Trophoblast cell (in vitro differentiated cells and primary cell): ENCODE results near the gene SMARCD3.

ENCODE experiments used
- DNase-seq, 2 donors: peaks; one replicate each; pipeline ENCODE4 v3.0.0-alpha.2; 2016
- H2AFZ ChIP-seq: 2 replicates; pipeline ENCODE4 v1.6.1; 2013; ENCODE audit warnings: low read length, moderate library complexity, mild to moderate bottlenecking; ENCODE audit not compliant: insufficient read depth, poor library complexity
- H2AK5ac ChIP-seq: 2 replicates; pipeline ENCODE4 v1.6.1; 2013; ENCODE audit warnings: mild to moderate bottlenecking, low read length
- H2BK120ac ChIP-seq: 2 replicates; pipeline ENCODE4 v1.6.1; 2013; ENCODE audit warnings: low read length, mild to moderate bottlenecking, moderate library complexity; ENCODE audit not compliant: insufficient read depth, poor library complexity
- H2BK12ac ChIP-seq: 2 replicates; pipeline ENCODE4 v1.6.1; 2013; ENCODE audit warnings: mild to moderate bottlenecking, low read length, moderate library complexity
- H2BK5ac ChIP-seq: 2 replicates; pipeline ENCODE4 v1.6.1; 2013; ENCODE audit warnings: low read length, low read depth, moderate library complexity, mild to moderate bottlenecking; ENCODE audit not compliant: poor library complexity
- H3K14ac ChIP-seq: 2 replicates; pipeline ENCODE4 v1.6.1; 2013; ENCODE audit warnings: mild to moderate bottlenecking, low read length
- H3K18ac ChIP-seq: 2 replicates; pipeline ENCODE4 v1.6.1; 2013; ENCODE audit warnings: mild to moderate bottlenecking, low read length
- H3K23ac ChIP-seq: 2 replicates; pipeline ENCODE4 v1.6.1; 2013; ENCODE audit warnings: low read length
- H3K27ac ChIP-seq: 2 replicates; pipeline ENCODE4 v1.5.1; 2013; ENCODE audit warnings: low read depth, mild to moderate bottlenecking, inconsistent platforms, low read length, moderate library complexity
- H3K27me3 ChIP-seq: 2 replicates; pipeline ENCODE4 v1.6.1; 2013; ENCODE audit warnings: inconsistent platforms, mild to moderate bottlenecking, low read length, moderate library complexity; ENCODE audit not compliant: insufficient read depth
- H3K36me3 ChIP-seq, 2 experiments: 1 replicate in 1 of 2; 2 replicates in 1 of 2; pipeline ENCODE4 v1.6.1; 2013; ENCODE audit warnings: low read length in 2 of 2, mild to moderate bottlenecking in 2 of 2, moderate library complexity in 1 of 2; ENCODE audit not compliant: insufficient read depth in 2 of 2, control insufficient read depth in 1 of 2
- H3K4ac ChIP-seq: 2 replicates; pipeline ENCODE4 v1.6.1; 2013; ENCODE audit warnings: low read depth, mild to moderate bottlenecking, low read length, moderate library complexity
- H3K4me1 ChIP-seq, 2 experiments: 1 replicate in 1 of 2; 2 replicates in 1 of 2; pipeline ENCODE4 v1.6.1; 2013; ENCODE audit warnings: low read length in 2 of 2, mild to moderate bottlenecking in 2 of 2, moderate library complexity in 1 of 2; ENCODE audit not compliant: insufficient read depth in 2 of 2, control insufficient read depth in 1 of 2
- H3K4me2 ChIP-seq: 2 replicates; pipeline ENCODE4 v1.6.1; 2013; ENCODE audit warnings: inconsistent platforms, mild to moderate bottlenecking, low read length, moderate library complexity
- H3K4me3 ChIP-seq: 2 replicates; pipeline ENCODE4 v1.5.1; 2013; ENCODE audit warnings: mild to moderate bottlenecking, low read depth, low read length, inconsistent platforms
- H3K79me1 ChIP-seq: one replicate; pipeline ENCODE4 v1.6.1; 2013; ENCODE audit warnings: low read length
- H3K79me2 ChIP-seq: 2 replicates; pipeline ENCODE4 v1.6.1; 2013; ENCODE audit warnings: low read length, mild to moderate bottlenecking; ENCODE audit not compliant: control insufficient read depth, insufficient read depth, poor library complexity
- H3K9ac ChIP-seq: 2 replicates; pipeline ENCODE4 v1.6.1; 2013; ENCODE audit warnings: mild to moderate bottlenecking, low read length
- H3K9me3 ChIP-seq: 2 replicates; pipeline ENCODE4 v1.6.1; 2013; ENCODE audit warnings: low read depth, mild to moderate bottlenecking, control low read depth, inconsistent platforms, low read length; ENCODE audit not compliant: insufficient read depth
- H4K12ac ChIP-seq: 2 replicates; pipeline ENCODE4 v1.6.1; 2013; ENCODE audit warnings: low read depth, mild to moderate bottlenecking, low read length, moderate library complexity
- H4K8ac ChIP-seq: 2 replicates; pipeline ENCODE4 v1.6.1; 2013; ENCODE audit warnings: low read depth, mild to moderate bottlenecking, low read length, moderate library complexity
- H4K91ac ChIP-seq: one replicate; pipeline ENCODE4 v1.6.1; 2013; ENCODE audit warnings: low read depth, mild to moderate bottlenecking, low read length, moderate library complexity
- WGBS: extraction: QIAGEN DNeasy Blood & Tissue Kit; methylation state at CpG from one replicate; pipeline ENCODE4 v1.1.7; 2013; ENCODE audit warnings: missing lambda C conversion rate; ENCODE audit not compliant: insufficient read length, insufficient coverage; ENCODE audit errors: extremely low coverage; 5-methylcytosine and 5-hydroxymethylcytosine counted together

Gene SMARCD3

DNA sequence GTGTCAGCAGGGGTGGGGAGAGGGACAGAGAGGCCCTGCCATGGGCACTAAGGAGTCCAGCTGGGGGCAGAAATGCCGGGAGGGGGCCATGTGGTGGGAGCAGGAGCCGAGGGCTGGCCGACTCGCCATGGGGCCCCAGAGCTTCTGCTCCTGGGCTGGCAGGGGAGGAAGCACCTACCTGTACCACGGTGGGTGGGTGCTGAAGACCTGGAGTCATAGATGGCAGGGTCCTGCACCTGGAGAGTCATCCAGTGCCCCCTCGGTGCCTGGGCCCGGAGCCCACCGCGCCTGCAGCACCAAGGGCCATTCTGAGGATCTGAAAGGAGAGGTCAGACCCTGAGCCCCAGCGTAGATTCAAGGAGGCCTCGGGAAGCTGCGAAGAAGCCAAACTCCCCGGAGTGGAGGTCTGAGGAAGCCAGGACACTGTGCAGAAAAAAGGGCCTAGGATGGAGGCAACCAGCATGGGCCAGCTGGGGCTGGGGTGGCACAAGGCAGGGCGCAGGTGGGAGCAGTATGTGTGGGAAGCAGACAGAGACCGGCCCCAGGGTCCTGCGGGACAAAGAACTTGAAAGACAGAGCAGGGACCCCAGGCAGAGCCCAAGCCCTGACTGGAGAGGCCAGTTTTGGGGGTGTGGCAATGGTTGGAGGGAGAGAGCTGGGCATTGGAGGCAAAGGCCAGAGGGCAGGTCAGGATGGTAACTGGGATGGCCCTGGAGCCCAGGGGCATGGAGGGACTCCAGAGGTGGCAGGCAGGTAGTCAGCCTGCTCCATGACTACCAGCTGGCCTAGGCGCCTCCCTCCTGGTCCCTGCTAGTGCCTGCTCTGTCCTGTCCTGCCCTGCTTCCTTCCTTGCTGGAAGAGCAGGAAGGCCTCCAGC lies 26.7 kb upstream of the SMARCD3 start:
- no peak overlapping the region for H3K14ac ChIP-seq
- H3K4me1 ChIP-seq: peaks cover 0 to 4% of the 10 kb centered on the region in 2 experiments
- H3K4me3 ChIP-seq: no peak overlapping the region
- WGBS: no CpG with 5 or more reads among the region's 17 CpGs
- no peak overlapping the region for H2AK5ac ChIP-seq
- H4K8ac ChIP-seq: no peak overlapping the region
- no peak overlapping the region for H3K4ac ChIP-seq
- H3K23ac ChIP-seq: no peak overlapping the region
- no peak overlapping the region for H2BK5ac ChIP-seq
- no peak overlapping the region for H4K12ac ChIP-seq
- no peak overlapping the region for H2BK120ac ChIP-seq
- H3K27ac ChIP-seq: no peak overlapping the region
- peaks cover 2% of the 10 kb centered on the region for H3K9me3 ChIP-seq
- H2BK12ac ChIP-seq: no peak overlapping the region
- peaks cover 4% of the 10 kb centered on the region for H3K27me3 ChIP-seq
- no peak overlapping the region for H2AFZ ChIP-seq
- H3K79me2 ChIP-seq: no peaks in the 10 kb centered on the region
- no peak for DNase-seq
- no peak overlapping the region for H4K91ac ChIP-seq
- no peak overlapping the region for H3K9ac ChIP-seq
- H3K79me1 ChIP-seq: no peaks in the 10 kb centered on the region
- no peak overlapping the region for H3K4me2 ChIP-seq
- no peak overlapping the region for H3K18ac ChIP-seq
- H3K36me3 ChIP-seq: no peaks in the 10 kb centered on the region

DNA sequence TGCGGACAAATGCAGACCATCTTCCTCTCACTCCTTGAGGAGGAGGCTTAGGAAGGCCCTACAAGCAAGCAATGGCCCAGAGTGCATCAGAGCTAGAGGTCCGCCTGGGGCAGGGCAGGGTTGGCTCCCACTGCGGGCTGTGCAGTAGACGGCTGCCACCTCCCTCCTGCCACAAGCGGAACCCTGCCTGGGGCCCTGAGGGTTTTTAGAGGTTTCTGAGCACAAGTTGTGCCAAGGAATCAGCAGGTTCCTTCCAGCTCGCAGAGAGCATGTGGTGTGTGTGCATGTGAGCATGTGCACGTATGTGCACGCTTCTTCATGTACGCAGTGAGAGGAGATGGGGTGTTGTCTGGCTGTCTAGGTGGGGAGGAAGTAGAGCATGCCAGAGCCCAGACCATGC lies 25.9 kb upstream of the SMARCD3 start:
- no peak overlapping the region for H4K12ac ChIP-seq
- peak overlapping the region; percentile 71 for H3K23ac ChIP-seq
- peaks cover 2% of the 10 kb centered on the region for H3K9me3 ChIP-seq
- no peak overlapping the region for H3K27ac ChIP-seq
- no peak overlapping the region for H3K14ac ChIP-seq
- no peak overlapping the region for H3K4me2 ChIP-seq
- no peak overlapping the region for H3K18ac ChIP-seq
- no peaks in the 10 kb centered on the region for H3K79me2 ChIP-seq
- no peak overlapping the region for H4K91ac ChIP-seq
- no peaks in the 10 kb centered on the region for H3K79me1 ChIP-seq
- H4K8ac ChIP-seq: no peak overlapping the region
- H3K36me3 ChIP-seq: no peaks in the 10 kb centered on the region
- no peak overlapping the region for H3K4me3 ChIP-seq
- no peak overlapping the region for H2BK5ac ChIP-seq
- no peak overlapping the region for H2AK5ac ChIP-seq
- H3K27me3 ChIP-seq: peaks cover 4% of the 10 kb centered on the region
- H3K4ac ChIP-seq: no peak overlapping the region
- peaks cover 0 to 4% of the 10 kb centered on the region in 2 experiments for H3K4me1 ChIP-seq
- WGBS: no CpG with 5 or more reads among the region's 9 CpGs
- H3K9ac ChIP-seq: no peak overlapping the region
- no peak for DNase-seq
- H2BK12ac ChIP-seq: no peak overlapping the region
- no peak overlapping the region for H2AFZ ChIP-seq
- H2BK120ac ChIP-seq: no peak overlapping the region

GRCh38 chr7:151273651-151274390 lies 25.3 kb upstream of the SMARCD3 start:
- Histone ChIP-seq H3K4me2 (no peak overlapping the region), H3K4me3 (no peak overlapping the region), H3K18ac (no peak overlapping the region), H4K91ac (no peak overlapping the region), H2BK5ac (no peak overlapping the region), H2AFZ (no peak overlapping the region), H3K27me3 (peaks cover 4% of the 10 kb centered on the region), H3K4ac (no peak overlapping the region), H3K79me2 (no peaks in the 10 kb centered on the region), H4K12ac (no peak overlapping the region), H2BK120ac (no peak overlapping the region), H3K79me1 (no peaks in the 10 kb centered on the region), H3K4me1 (peaks cover 0 to 4% of the 10 kb centered on the region in 2 experiments), H4K8ac (no peak overlapping the region), H3K9ac (no peak overlapping the region), H3K14ac (no peak overlapping the region), H3K27ac (no peak overlapping the region), H3K36me3 (no peaks in the 10 kb centered on the region), H2BK12ac (no peak overlapping the region), H2AK5ac (no peak overlapping the region), H3K9me3 (peaks cover 2% of the 10 kb centered on the region), H3K23ac (no peak overlapping the region)
- WGBS: no CpG with 5 or more reads among the region's 9 CpGs
- DNase-seq: no peak

GRCh38 chr7:151272877-151273276 lies 24.4 kb upstream of the SMARCD3 start:
- no peak overlapping the region for H3K27ac ChIP-seq
- peaks cover 2% of the 10 kb centered on the region for H3K9me3 ChIP-seq
- H4K91ac ChIP-seq: no peak overlapping the region
- H3K4me1 ChIP-seq: peaks cover 0 to 4% of the 10 kb centered on the region in 2 experiments
- H3K4me2 ChIP-seq: no peak overlapping the region
- no peak overlapping the region for H4K12ac ChIP-seq
- no peak overlapping the region for H2BK12ac ChIP-seq
- no peak overlapping the region for H2BK5ac ChIP-seq
- peak in 1 of 2 donors; percentile 6 for DNase-seq
- no peak overlapping the region for H3K23ac ChIP-seq
- H3K79me2 ChIP-seq: no peaks in the 10 kb centered on the region
- H3K27me3 ChIP-seq: peaks cover 4% of the 10 kb centered on the region
- WGBS: no CpG with 5 or more reads among the region's 7 CpGs
- no peak overlapping the region for H3K9ac ChIP-seq
- no peak overlapping the region for H3K4me3 ChIP-seq
- H3K18ac ChIP-seq: no peak overlapping the region
- no peak overlapping the region for H4K8ac ChIP-seq
- H3K14ac ChIP-seq: no peak overlapping the region
- H2AFZ ChIP-seq: no peak overlapping the region
- no peak overlapping the region for H2BK120ac ChIP-seq
- H3K4ac ChIP-seq: no peak overlapping the region
- H3K36me3 ChIP-seq: no peaks in the 10 kb centered on the region
- no peak overlapping the region for H2AK5ac ChIP-seq
- H3K79me1 ChIP-seq: no peaks in the 10 kb centered on the region
